Heart left ventricle (tissue), 16 donors: Measurements from ENCODE around the gene PDCD2L. TPM values are rescaled to one million over a fixed set of nuclear protein-coding genes. Genes with fewer than 3 reads are reported as not detected.

Source experiments
- ATAC-seq, 4 donors: fragments of 200-7000 bp; cut with Tn5 transposase; one replicate each; pipeline ENCODE4 v1.9.1; 2020 to 2022; ENCODE audit warnings: moderate library complexity in 4 of 4, mild to moderate bottlenecking in 3 of 4, moderate number of reproducible peaks in 1 of 4
- DNase-seq, 5 donors: peaks; one replicate each; pipeline ENCODE4 v3.0.0-alpha.2; 2020
- H3K27ac ChIP-seq, 12 donors: fragments of 200-600 bp; sonication (generic) in 4 of 12; one replicate each; pipeline versions ENCODE4 v1.5.0 to v1.8.0; 2016 to 2022; ENCODE audit warnings: mild to moderate bottlenecking in 2 of 12
- H3K27me3 ChIP-seq, 9 donors: fragments of 200-600 bp; sonication (generic) in 2 of 9; one replicate each; pipeline versions ENCODE4 v1.5.1 to v1.8.0; 2016 to 2022; ENCODE audit warnings: mild to moderate bottlenecking in 3 of 9
- H3K36me3 ChIP-seq, 9 donors: fragments of 200-600 bp; sonication (generic) in 2 of 9; one replicate each; pipeline versions ENCODE4 v1.5.0 to v1.8.0; 2018 to 2022; ENCODE audit warnings: mild to moderate bottlenecking in 2 of 9
- H3K4me1 ChIP-seq, 12 donors: fragments of 200-600 bp; sonication (generic) in 4 of 12; one replicate each; pipeline versions ENCODE4 v1.5.0 to v1.8.0; 2016 to 2022; ENCODE audit warnings: mild to moderate bottlenecking in 3 of 12
- H3K4me3 ChIP-seq, 12 donors: fragments of 200-600 bp; sonication (generic) in 4 of 12; one replicate each; pipeline versions ENCODE4 v1.5.0 to v1.8.0; 2017 to 2022; ENCODE audit warnings: mild to moderate bottlenecking in 9 of 12, moderate library complexity in 4 of 12
- H3K9me3 ChIP-seq, 12 donors: fragments of 200-600 bp; sonication (generic) in 4 of 12; one replicate each; pipeline versions ENCODE4 v1.5.0 to v1.8.0; 2016 to 2022; ENCODE audit warnings: mild to moderate bottlenecking in 1 of 12
- CTCF ChIP-seq, 12 donors: fragments of 200-600 bp; sonication (generic) in 4 of 12; IDR thresholded peaks; one replicate each; pipeline versions ENCODE4 v1.5.0 to v1.8.0; 2018 to 2022; ENCODE audit warnings: antibody characterized with exemption in 12 of 12, mild to moderate bottlenecking in 5 of 12
- POLR2A ChIP-seq, 2 donors: fragments of 450-650 bp; IDR thresholded peaks; one replicate each; pipeline ENCODE4 v1.6.1; 2017; ENCODE audit warnings: antibody characterized with exemption in 2 of 2, mild to moderate bottlenecking in 2 of 2, moderate library complexity in 2 of 2
- WGBS, 4 donors: extraction: QIAGEN DNeasy Blood & Tissue Kit in 2 of 4; methylation state at CpG; one replicate each; pipeline versions ENCODE4 v1.1.5 to v1.1.7; 2013 to 2018; 5-methylcytosine and 5-hydroxymethylcytosine counted together
- intact Hi-C, 10 donors: fragments of 100-400 bp; cut with DNase I; formaldehyde crosslinking; loops; one replicate each; pipeline versions ENCODE4 v1.11.1 to v1.14.2; 2022
- polyA plus RNA-seq, 2 donors: library from polyadenylated mRNA; stranded (reverse); fragments of 200-250 nt; gene quantifications; one replicate each; pipeline ENCODE4 v1.2.3, GENCODE V29; 2013
- total RNA-seq, 9 donors: library from RNA; depleted of rRNA in 2 of 9; stranded (reverse); fragments of >200 nt in 2 of 9; fragmentation: NEBNext Ultra II Directional in 3 of 9; extraction: Animal tissue kit (Norgen Biotek cat#: 25700) in 3 of 9; gene quantifications; one replicate each; pipeline versions ENCODE4 v1.1.0 to v1.2.4, GENCODE V29; 2016 to 2023
- donor health status: ischemic (EF 13 %, LVEDD 7.1; RV severe dilation, severe dysfunction).
- donor health status: healthy with polysubstance abuse.
- donor health status: DM: no; HTN: yes; CAD: no.
- donor health status: DM: no; HTN: no; CAD: no.
- donor health status: ischemic (EF 25% LVEDD 6.9; RV normal size, moderate dysfunction).
- donor health status: ischemic (EF 25% LVEDD 5.7; RV mildly dilated, moderate dysfunction).
- donor health status: healthy.
- donor health status: DM: yes; HTN: yes; CAD: no.
- donor health status: ischemic (EF 35%, LVEDD 5.7; RV mildly dilated, moderate dysfunction).
- donor health status: nonischemic (EF 11% LVEDD 7.7; RV severe dilation, severe dysfunction).
- donor health status: DM: yes; HTN: yes; CAD: no.
- donor health status: PGD.
- donor health status: ischemic (EF 29% LVEDD 5.4; RV normal size, mild dysfunction).
- donor health status: nonischemic (EF 23%, LVEDD 6.1; RV moderate dilation, normal function).

The PDCD2L gene
- total and polyA plus RNA-seq, 11 donors = 6.2 to 16.7 (median 8.0) TPM

- Histone ChIP-seq H3K27ac (peak overlapping the region; percentile 85 to 98 (median 92)), H3K9me3 (no peaks in the 10 kb centered on the region), H3K4me3 (peak overlapping the region; percentile 72 to 97 (median 90)), H3K4me1 (peaks cover 0 to 52% (median 39%) of the 10 kb centered on the region in 12 donors), H3K27me3 (no peaks in the 10 kb centered on the region), H3K36me3 (peaks cover 0 to 26% (median 8%) of the 10 kb centered on the region in 9 donors)
- intact Hi-C loops = loop anchor here in 2 of 10 donors (2.0 to 5.0 kb wide), 3 partner anchors 64 to 74 kb away; partner anchors contain the start of gene GPI (in 1 of the 2)
- 0% methylated on average over 45 to 68 of the region's 68 CpGs for WGBS, 4 donors
- ATAC-seq (peak; percentile 16 to 76 (median 66)), DNase-seq (peak; percentile 10 to 58 (median 46))
- no peak for TF ChIP-seq CTCF (IDR thresholded peaks at IDR 0.05)
- TF ChIP-seq POLR2A (IDR thresholded peaks at IDR 0.05) = no peak
Measured at GRCh38 chr19:34428549-34429285, 24.5 kb downstream of the PDCD2L start.

- TF ChIP-seq CTCF (IDR thresholded peaks at IDR 0.05) (no peak), POLR2A (IDR thresholded peaks at IDR 0.05) (no peak)
- peak overlapping the region in 9 of 12 donors; percentile 85 to 98 (median 92) for H3K27ac ChIP-seq
- H3K4me1 ChIP-seq = peaks cover 0 to 60% (median 40%) of the 10 kb centered on the region in 12 donors
- intact Hi-C loops = loop anchor here in 2 of 10 donors (2.0 to 5.0 kb wide), 3 partner anchors 65 to 73 kb away; partner anchors contain the start of gene GPI (in 1 of the 2)
- peak overlapping the region in 11 of 12 donors; percentile 72 to 97 (median 91) for H3K4me3 ChIP-seq
- ATAC-seq (no peak), DNase-seq (no peak)
- no peaks in the 10 kb centered on the region for H3K27me3 ChIP-seq
- no peaks in the 10 kb centered on the region for H3K9me3 ChIP-seq
- H3K36me3 ChIP-seq = peaks cover 0 to 32% (median 11%) of the 10 kb centered on the region in 9 donors
- 74 to 81% (median 78%) methylated on average over 9 of the region's 9 CpGs for WGBS, 4 donors
Measured at GRCh38 chr19:34429553-34429952, 25.4 kb downstream of the PDCD2L start.

DNA sequence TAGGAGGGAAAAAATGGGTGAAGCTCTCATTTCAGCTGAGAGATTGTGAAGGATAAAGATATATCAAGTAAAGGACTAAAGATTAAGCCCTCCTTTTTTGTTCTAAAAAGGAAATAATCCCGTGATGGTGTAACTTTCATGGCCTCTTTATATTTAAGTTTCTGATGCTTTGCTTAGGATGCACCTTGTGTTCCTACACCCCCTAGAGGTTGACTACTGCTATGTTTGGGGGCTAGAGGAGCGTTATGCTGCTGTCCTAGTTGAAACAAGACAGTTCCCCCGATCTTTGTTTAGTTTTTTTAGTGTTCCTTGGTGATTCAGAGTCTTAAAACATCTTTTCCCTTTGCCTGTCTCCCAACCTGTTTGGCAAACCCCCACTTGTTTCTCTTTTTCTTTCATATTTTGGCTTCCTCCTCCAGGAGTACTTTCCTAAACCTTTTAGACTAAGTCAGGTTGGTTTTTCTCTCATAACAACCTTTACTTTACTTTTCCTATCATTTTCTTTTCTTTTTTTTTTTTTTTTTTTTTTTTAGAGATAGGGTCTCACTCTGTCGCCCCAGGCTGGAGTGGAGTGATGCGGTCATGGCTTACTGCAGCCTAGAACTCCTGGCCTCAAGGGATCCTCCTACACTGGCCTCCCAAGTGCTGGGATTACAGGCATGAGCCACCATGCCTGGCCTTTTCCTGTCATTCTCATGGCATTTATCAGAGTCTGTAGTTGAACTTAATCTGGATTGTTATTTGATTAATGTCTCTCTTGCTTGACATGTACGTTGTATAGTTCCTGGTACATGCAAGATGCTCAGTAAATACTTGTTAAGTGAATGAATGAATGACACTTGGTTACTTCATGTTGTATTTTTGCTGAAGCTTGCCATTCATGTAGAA lies 26.8 kb downstream of the PDCD2L start:
- ATAC-seq (no peak), DNase-seq (no peak)
- intact Hi-C loops = loop anchor here in 1 of 10 donors (2.0 kb wide), 1 partner anchor 26 kb away; the partner anchor contains the start of gene PDCD2L
- H3K27me3 ChIP-seq = no peaks in the 10 kb centered on the region
- H3K9me3 ChIP-seq = no peaks in the 10 kb centered on the region
- WGBS, 4 donors = 35 to 43% (median 37%) methylated on average over 6 of the region's 6 CpGs
- peak overlapping the region in 8 of 12 donors; percentile 0 to 97 (median 81) for H3K4me3 ChIP-seq
- peak overlapping the region in 10 of 12 donors; percentile 18 to 98 (median 62) for H3K27ac ChIP-seq
- TF ChIP-seq CTCF (IDR thresholded peaks at IDR 0.05) (peak; percentile 34 to 67 (median 52)), POLR2A (IDR thresholded peaks at IDR 0.05) (no peak)
- H3K4me1 ChIP-seq = peaks cover 0 to 64% (median 40%) of the 10 kb centered on the region in 12 donors
- H3K36me3 ChIP-seq = peaks cover 0 to 46% (median 26%) of the 10 kb centered on the region in 9 donors
